Uterus (tissue), 2 donors: ENCODE results near the gene RAPH1.

ENCODE experiments used
- CTCF ChIP-seq, 4 experiments: fragments of 200-600 bp in 2 of 4; fragments of 450-650 bp in 2 of 4; sonication (generic) in 2 of 4; IDR thresholded peaks; one replicate each; pipeline ENCODE4 v1.5.1; 2016 to 2019; ENCODE audit warnings: antibody characterized with exemption in 4 of 4, mild to moderate bottlenecking in 2 of 4, moderate library complexity in 1 of 4
- POLR2A ChIP-seq, 2 donors: fragments of 450-650 bp; IDR thresholded peaks; one replicate each; pipeline ENCODE4 v1.6.1; 2016; ENCODE audit warnings: antibody characterized with exemption in 2 of 2, mild to moderate bottlenecking in 1 of 2, moderate library complexity in 1 of 2

DNA sequence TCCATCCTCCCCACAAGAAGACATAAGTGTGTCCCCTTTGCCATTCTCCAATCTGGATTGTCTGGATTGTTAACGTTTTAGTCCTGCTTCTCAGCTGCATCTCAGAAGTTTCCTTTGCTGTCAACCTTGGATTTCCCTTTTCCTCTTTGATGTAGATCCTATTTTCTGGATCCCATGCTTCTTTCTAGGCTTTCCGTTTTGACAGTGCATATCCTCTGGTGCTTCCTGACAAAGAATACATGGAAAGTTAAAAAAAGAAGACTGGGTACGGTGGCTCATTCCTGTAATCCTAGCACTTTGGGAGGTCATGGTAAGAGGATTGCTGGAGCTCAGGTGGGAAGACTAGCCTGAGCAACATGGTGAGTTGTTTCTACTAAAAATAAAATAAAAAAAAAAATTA lies 180.1 kb downstream of the RAPH1 start:
- TF ChIP-seq CTCF (IDR thresholded peaks at IDR 0.05) (no peak), POLR2A (IDR thresholded peaks at IDR 0.05) (no peak)
